ENCODE measurements around the gene VGF. TPM values are rescaled to one million over a fixed set of nuclear protein-coding genes. Genes with fewer than 3 reads are reported as not detected.

The VGF gene
- total and polyA plus RNA-seq, 4 experiments from 2014 or later = not detected

DNA sequence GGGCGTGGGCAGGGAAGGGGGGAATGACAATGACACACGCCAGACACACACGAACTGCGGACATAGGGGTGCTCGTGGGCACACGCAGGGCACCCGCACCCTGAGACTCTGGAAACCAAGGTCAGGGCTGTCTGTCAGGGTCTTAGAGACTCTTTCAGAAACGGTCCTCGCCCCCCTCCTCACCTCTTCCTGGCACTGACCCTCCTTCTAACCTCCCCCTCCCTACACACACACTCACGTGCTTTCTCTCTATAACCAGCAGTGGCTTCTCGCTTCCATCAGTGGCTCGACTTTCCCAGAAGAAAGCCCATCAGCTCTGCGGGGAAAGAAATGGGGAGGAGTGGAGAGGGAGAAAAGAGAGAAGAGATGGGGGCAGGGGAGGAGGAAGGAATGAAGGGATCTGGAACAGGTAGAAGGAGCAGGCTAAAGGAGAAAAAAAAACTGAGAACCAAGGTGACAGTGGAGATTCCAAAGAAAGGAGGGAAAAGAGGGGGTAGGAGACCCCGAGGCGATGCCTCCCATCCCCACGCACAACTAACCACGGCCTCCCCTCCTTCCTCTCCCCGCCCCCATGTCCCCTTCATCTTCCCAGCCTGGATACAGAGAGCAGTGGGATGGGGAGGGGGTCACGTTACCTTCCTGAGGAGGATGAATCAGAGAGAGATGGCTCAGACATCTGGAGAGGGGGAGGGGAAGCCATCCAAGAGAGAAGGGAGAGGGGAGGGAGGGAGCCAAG, 1.7 kb upstream of the VGF start:
- no peaks in the 10 kb centered on the region for H3K9me3 ChIP-seq (ENCODE audit: control insufficient read depth in 1 of 2, low read length in 2 of 2)
- intact Hi-C loops (cut with micrococcal nuclease) = loop anchor here (5.0 to 10.0 kb wide), 2 partner anchors 48 to 280 kb away; partner anchors contain the start of genes PLOD3, UFSP1 and ZNHIT1
- Mint-ChIP-seq H3K27ac (peak overlapping the region in 2 of 7 donors; percentile 22 to 88), H3K27me3 (peaks cover 54 to 59% of the 10 kb centered on the region in 2 donors), H3K36me3 (peaks cover 0 to 2% of the 10 kb centered on the region in 2 donors), H3K4me3 (no peak overlapping the region), H3K4me1 (peaks cover 35 to 65% (median 52%) of the 10 kb centered on the region in 4 donors), H3K9me3 (peaks cover 0 to 4% (median 0%) of the 10 kb centered on the region in 8 donors)
- CTCF ChIA-PET (ENCODE audit: partially characterized antibody) = interaction anchor here (3.2 kb wide), 1 partner anchor 23 kb away, joined by 25 read pairs; no protein-coding TSS in a partner anchor
- peaks cover 71% of the 10 kb centered on the region for H3K4me1 ChIP-seq (ENCODE audit: insufficient read depth, low read length)
- no peak for DNase-seq
- H3K27me3 ChIP-seq (ENCODE audit: insufficient read depth, low read length) = peaks cover 74% of the 10 kb centered on the region
- H3K4me3 ChIP-seq (ENCODE audit: low read length in 2 of 2) = no peak overlapping the region
- POLR2A ChIA-PET (ENCODE audit: partially characterized antibody) = interaction anchor here (1.6 kb wide), 1 partner anchor 12 kb away, joined by 3 read pairs; no protein-coding TSS in a partner anchor
- no peak overlapping the region for H3K27ac ChIP-seq (ENCODE audit: low read depth, low read length)
- no peaks in the 10 kb centered on the region for H3K36me3 ChIP-seq (ENCODE audit: insufficient read depth, low read length)

DNA sequence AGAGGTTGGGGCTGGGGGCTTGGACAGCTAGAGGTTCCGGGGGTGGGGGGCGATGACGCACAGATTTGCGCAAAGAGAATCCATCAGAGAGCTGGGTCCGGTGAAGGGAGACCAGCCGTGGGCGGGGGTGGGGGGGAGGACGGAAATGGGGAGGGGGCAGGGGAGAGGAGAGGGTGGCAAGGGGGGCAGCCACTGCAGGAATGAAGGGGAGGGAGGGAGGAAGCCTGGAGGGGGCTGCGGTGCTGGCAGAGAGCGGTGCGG, 1.2 kb upstream of the VGF start:
- Mint-ChIP-seq H3K27ac (peak overlapping the region in 1 of 7 donors; percentile 88), H3K4me1 (peaks cover 33 to 61% (median 47%) of the 10 kb centered on the region in 4 donors), H3K36me3 (peaks cover under 1 to 2% of the 10 kb centered on the region in 2 donors), H3K27me3 (peaks cover 52 to 56% of the 10 kb centered on the region in 2 donors), H3K4me3 (no peak overlapping the region), H3K9me3 (peaks cover 0 to 4% (median 0%) of the 10 kb centered on the region in 8 donors)
- Histone ChIP-seq H3K4me3 (ENCODE audit: low read length in 2 of 2) (no peak overlapping the region), H3K27me3 (ENCODE audit: insufficient read depth, low read length) (peaks cover 75% of the 10 kb centered on the region), H3K27ac (ENCODE audit: low read depth, low read length) (no peak overlapping the region), H3K36me3 (ENCODE audit: insufficient read depth, low read length) (no peaks in the 10 kb centered on the region), H3K4me1 (ENCODE audit: insufficient read depth, low read length) (peaks cover 66% of the 10 kb centered on the region), H3K9me3 (ENCODE audit: control insufficient read depth in 1 of 2, low read length in 2 of 2) (no peaks in the 10 kb centered on the region)
- ChIA-PET CTCF (ENCODE audit: partially characterized antibody) (interaction anchor here (3.2 kb wide), 1 partner anchor 23 kb away, joined by 25 read pairs; no protein-coding TSS in a partner anchor), POLR2A (ENCODE audit: partially characterized antibody) (interaction anchor here (0.8 to 1.6 kb wide), 2 partner anchors 12 to 51 kb away, joined by 3 read pairs; partner anchors contain the start of gene ZNHIT1)
- DNase-seq = no peak
- intact Hi-C loops (cut with micrococcal nuclease) = loop anchor here (5.0 to 10.0 kb wide), 2 partner anchors 48 to 279 kb away; partner anchors contain the start of genes PLOD3, UFSP1 and ZNHIT1

DNA sequence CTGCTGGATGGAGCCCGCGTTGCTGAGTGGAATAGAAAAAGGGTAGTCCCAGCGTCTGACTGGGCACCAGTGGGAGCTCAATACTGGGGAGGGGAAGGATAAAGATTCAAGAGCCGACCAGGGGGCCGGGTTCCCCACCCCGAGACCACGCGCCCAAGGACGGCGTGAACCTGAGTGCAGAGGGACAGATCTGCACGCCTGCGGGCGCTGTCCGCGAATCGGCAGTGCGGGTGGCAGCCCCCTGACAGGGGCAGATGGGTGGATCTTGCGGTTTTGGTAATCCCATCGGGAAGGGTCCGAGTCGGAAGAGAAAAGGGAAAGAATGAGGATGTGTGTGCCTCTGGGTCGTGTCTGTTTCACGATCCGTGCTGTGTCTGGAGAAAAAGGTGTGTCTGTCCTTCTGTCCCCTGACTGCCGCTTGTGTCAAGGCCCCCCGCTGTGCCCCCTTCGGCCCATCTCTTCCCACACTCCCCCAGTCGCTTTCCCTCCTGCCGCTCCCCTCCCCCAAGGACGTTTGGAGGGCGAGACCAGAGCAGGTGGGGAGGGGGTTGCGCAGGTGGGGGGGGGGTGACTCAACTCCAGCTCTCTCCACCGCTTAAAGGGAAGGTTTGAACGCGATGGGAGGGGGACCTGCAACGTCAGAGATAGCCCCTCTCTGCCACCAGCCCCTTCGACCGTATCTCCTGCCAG, 734 bp upstream of the VGF start:
- no peaks in the 10 kb centered on the region for H3K36me3 ChIP-seq (ENCODE audit: insufficient read depth, low read length)
- peaks cover 61% of the 10 kb centered on the region for H3K4me1 ChIP-seq (ENCODE audit: insufficient read depth, low read length)
- ChIA-PET CTCF (ENCODE audit: partially characterized antibody) (interaction anchor here (1.5 to 3.2 kb wide), 2 partner anchors 10 to 22 kb away, joined by 5 to 25 read pairs; no protein-coding TSS in a partner anchor), POLR2A (ENCODE audit: partially characterized antibody) (interaction anchor here (0.8 to 1.7 kb wide), 5 partner anchors 22 to 276 kb away, joined by 3 to 7 read pairs (median 3); partner anchors contain the start of genes UFSP1 and ZNHIT1)
- peaks cover 0 to 4% (median 0%) of the 10 kb centered on the region in 8 donors for H3K9me3 Mint-ChIP-seq
- peaks cover 3 to 4% of the 10 kb centered on the region in 2 donors for H3K36me3 Mint-ChIP-seq
- H3K4me3 ChIP-seq (ENCODE audit: low read length in 2 of 2) = peak overlapping the region in 1 of 2 donors; percentile 23
- peak overlapping the region; percentile 63 to 87 (median 78) for H3K4me3 Mint-ChIP-seq
- H3K27me3 Mint-ChIP-seq = peaks cover 51 to 54% of the 10 kb centered on the region in 2 donors
- H3K27me3 ChIP-seq (ENCODE audit: insufficient read depth, low read length) = peaks cover 70% of the 10 kb centered on the region
- H3K9me3 ChIP-seq (ENCODE audit: control insufficient read depth in 1 of 2, low read length in 2 of 2) = no peaks in the 10 kb centered on the region
- intact Hi-C loops (cut with micrococcal nuclease) = loop anchor here (1.0 to 10.0 kb wide), 3 partner anchors 12 to 279 kb away; partner anchors contain the start of genes AP1S1, PLOD3, UFSP1 and ZNHIT1
- H3K4me1 Mint-ChIP-seq = peaks cover 28 to 56% (median 43%) of the 10 kb centered on the region in 4 donors
- no peak overlapping the region for H3K27ac ChIP-seq (ENCODE audit: low read depth, low read length)
- no peak for DNase-seq
- peak overlapping the region in 6 of 7 donors; percentile 74 to 93 (median 88) for H3K27ac Mint-ChIP-seq

DNA sequence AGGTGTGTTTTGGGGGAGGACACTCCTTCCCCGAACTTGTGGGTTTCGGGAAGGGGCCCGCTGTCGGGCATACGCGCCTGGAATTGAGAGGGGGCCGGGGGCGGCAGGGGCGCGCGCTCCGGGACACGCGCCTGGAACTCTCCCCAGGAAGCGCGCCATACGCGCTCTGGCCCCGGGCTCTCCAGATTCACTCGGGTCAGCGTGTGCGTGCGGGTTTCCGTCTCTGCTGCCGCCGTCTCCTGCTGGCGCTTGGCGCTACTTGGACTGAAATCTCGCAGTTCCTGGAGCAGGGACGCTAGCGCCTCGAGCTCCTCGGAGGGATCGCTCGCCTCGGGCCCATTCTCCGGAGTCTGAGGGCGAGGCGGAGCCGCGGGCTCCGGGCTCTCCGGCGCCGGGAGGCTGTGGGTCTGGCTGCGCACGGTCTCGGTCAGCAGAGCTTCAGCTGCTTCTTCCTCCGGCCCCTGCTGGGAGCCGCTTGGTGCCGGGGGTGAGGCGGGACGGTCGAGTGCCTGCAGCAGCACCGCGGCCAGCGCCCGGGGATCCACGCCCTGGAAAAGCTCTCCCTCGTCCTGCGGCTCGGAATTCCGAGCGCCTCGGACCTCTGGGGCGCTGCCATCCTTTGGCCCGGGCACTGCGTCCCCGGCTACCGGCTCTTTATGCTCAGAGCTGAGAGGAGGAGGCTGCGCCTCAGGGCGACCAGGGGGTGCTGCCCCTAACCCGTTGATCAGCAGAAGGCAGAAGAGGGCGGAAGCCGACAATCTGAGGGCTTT, 1.1 kb downstream of the VGF start:
- ChIA-PET POLR2A (ENCODE audit: partially characterized antibody) (interaction anchor here (0.8 to 1.7 kb wide), 3 partner anchors 9 to 289 kb away, joined by 3 to 7 read pairs (median 3); partner anchors contain the start of gene SRRT), CTCF (ENCODE audit: partially characterized antibody) (interaction anchor here (1.1 to 3.2 kb wide), 2 partner anchors 20 to 26 kb away, joined by 3 to 25 read pairs; no protein-coding TSS in a partner anchor)
- peak in 1 of 5 donors; percentile 27 for DNase-seq
- Mint-ChIP-seq H3K9me3 (peaks cover 0 to 4% (median 0%) of the 10 kb centered on the region in 8 donors), H3K27ac (peak overlapping the region in 2 of 7 donors; percentile 48 to 88), H3K27me3 (peaks cover 39 to 41% of the 10 kb centered on the region in 2 donors), H3K4me3 (peak overlapping the region in 7 of 8 donors; percentile 25 to 87 (median 52)), H3K36me3 (peaks cover 7 to 18% of the 10 kb centered on the region in 2 donors), H3K4me1 (peaks cover 13 to 37% (median 26%) of the 10 kb centered on the region in 4 donors)
- Histone ChIP-seq H3K27ac (ENCODE audit: low read depth, low read length) (no peak overlapping the region), H3K9me3 (ENCODE audit: control insufficient read depth in 1 of 2, low read length in 2 of 2) (no peaks in the 10 kb centered on the region), H3K36me3 (ENCODE audit: insufficient read depth, low read length) (no peaks in the 10 kb centered on the region), H3K27me3 (ENCODE audit: insufficient read depth, low read length) (peaks cover 51% of the 10 kb centered on the region), H3K4me3 (ENCODE audit: low read length in 2 of 2) (no peak overlapping the region), H3K4me1 (ENCODE audit: insufficient read depth, low read length) (peaks cover 43% of the 10 kb centered on the region)
- intact Hi-C loops (cut with micrococcal nuclease) = loop anchor here (10.0 kb wide), 1 partner anchor 51 kb away; the partner anchor contains the start of genes PLOD3 and ZNHIT1

DNA sequence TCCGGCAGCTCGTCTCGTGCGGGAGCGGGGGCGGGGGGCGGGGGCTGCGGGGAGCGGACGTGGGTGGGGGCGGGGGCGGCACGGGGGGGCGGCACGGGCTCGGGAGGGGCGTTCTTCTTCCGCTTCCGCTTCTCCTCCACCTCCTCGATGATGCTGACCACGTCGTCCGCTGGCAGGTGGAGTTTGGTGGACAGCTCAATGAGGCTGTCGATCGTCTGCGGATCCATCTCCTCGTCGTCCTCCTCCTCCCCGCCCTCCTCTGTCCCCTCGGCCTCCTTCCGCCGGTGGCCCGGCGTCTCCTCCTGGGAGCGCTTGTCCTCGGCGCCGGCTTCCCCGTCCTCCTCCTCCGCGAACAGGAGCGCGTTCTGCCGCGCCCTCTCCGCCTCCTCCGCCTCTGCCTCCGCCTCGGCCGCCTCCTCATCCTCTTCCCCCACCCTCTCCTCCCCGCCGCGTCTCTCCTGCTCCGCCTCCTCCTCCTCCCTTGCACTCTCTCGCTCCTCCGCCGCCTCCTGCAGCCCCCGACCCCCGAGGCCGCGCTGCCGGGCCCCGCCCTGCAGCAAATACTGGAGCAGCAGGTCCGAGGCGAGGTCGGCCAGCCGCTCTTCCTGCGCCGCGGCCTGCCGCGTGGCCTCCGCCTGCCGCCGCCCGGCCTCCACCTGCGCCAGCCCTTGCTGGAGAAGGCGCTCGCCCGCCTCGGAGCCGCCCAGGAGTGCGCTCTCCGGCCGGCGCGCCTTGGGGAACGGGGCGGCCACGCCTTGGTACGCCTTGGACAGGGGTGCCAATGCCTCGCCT, 1.9 kb downstream of the VGF start:
- peak in 1 of 5 donors; percentile 37 for DNase-seq
- H3K9me3 ChIP-seq (ENCODE audit: control insufficient read depth in 1 of 2, low read length in 2 of 2) = no peaks in the 10 kb centered on the region
- Mint-ChIP-seq H3K27ac (no peak overlapping the region), H3K4me3 (peak overlapping the region; percentile 70 to 81 (median 72)), H3K27me3 (peaks cover 34 to 35% of the 10 kb centered on the region in 2 donors), H3K36me3 (peaks cover 9 to 26% of the 10 kb centered on the region in 2 donors), H3K9me3 (peaks cover 0 to 4% (median 0%) of the 10 kb centered on the region in 8 donors), H3K4me1 (peaks cover 11 to 32% (median 22%) of the 10 kb centered on the region in 4 donors)
- H3K4me3 ChIP-seq (ENCODE audit: low read length in 2 of 2) = peak overlapping the region in 1 of 2 donors; percentile 47
- intact Hi-C loops (cut with micrococcal nuclease) = loop anchor here (10.0 kb wide), 1 partner anchor 51 kb away; the partner anchor contains the start of genes PLOD3 and ZNHIT1
- H3K36me3 ChIP-seq (ENCODE audit: insufficient read depth, low read length) = no peaks in the 10 kb centered on the region
- peaks cover 43% of the 10 kb centered on the region for H3K27me3 ChIP-seq (ENCODE audit: insufficient read depth, low read length)
- CTCF ChIA-PET (ENCODE audit: partially characterized antibody) = interaction anchor here (1.2 to 3.2 kb wide), 4 partner anchors 8 to 29 kb away, joined by 3 to 25 read pairs (median 7); no protein-coding TSS in a partner anchor
- H3K4me1 ChIP-seq (ENCODE audit: insufficient read depth, low read length) = peaks cover 39% of the 10 kb centered on the region
- H3K27ac ChIP-seq (ENCODE audit: low read depth, low read length) = no peak overlapping the region
- POLR2A ChIA-PET (ENCODE audit: partially characterized antibody) = interaction anchor here (0.8 to 1.3 kb wide), 2 partner anchors 8 to 54 kb away, joined by 3 read pairs; partner anchors contain the start of genes PLOD3 and ZNHIT1

Measured in CD4-positive, alpha-beta memory T cell (primary cell).